H1 (cell line): Measurements from ENCODE around the gene SLC25A17. TPM values are rescaled to one million over a fixed set of nuclear protein-coding genes. Genes with fewer than 3 reads are reported as not detected.

Experiments
- CHD1 ChIP-seq: IDR thresholded peaks from 2 replicates; pipeline ENCODE4 v1.6.1; 2012; ENCODE audit warnings: low read depth, low read length, improper control_type of control experiment
- MAFK ChIP-seq: IDR thresholded peaks from 2 replicates; pipeline ENCODE4 v1.6.1; 2012; ENCODE audit warnings: low read depth, mild to moderate bottlenecking, improper control_type of control experiment, low read length
- SIX5 ChIP-seq: IDR thresholded peaks from 2 replicates; pipeline ENCODE4 v1.6.1; 2011; ENCODE audit warnings: mild to moderate bottlenecking, low read depth, low read length
- SP4 ChIP-seq: IDR thresholded peaks from 2 replicates; pipeline ENCODE4 v1.6.1; 2012; ENCODE audit warnings: low read length, inconsistent platforms
- USF2 ChIP-seq: IDR thresholded peaks from 2 replicates; pipeline ENCODE4 v1.6.1; 2011; ENCODE audit warnings: low read length, improper control_type of control experiment
- ZNF274 ChIP-seq: IDR thresholded peaks from 2 replicates; pipeline ENCODE4 v1.7.0; 2012; ENCODE audit warnings: low read length, borderline replicate concordance; ENCODE audit errors: extremely low read depth
- polyA plus RNA-seq, 7 experiments: library from polyadenylated mRNA; depleted of rRNA in 3 of 7; stranded (reverse) in 5 of 7; unstranded in 2 of 7; fragments of >200 nt in 5 of 7; fragments of 200-250 nt in 2 of 7; gene quantifications; 1 replicate in 5 of 7; 2 replicates in 1 of 7; 4 replicates in 1 of 7; pipeline versions ENCODE4 v1.2.1 to v1.2.3, GENCODE V29; 2011 to 2013; ENCODE audit warnings: missing spikeins in 2 of 7, mixed read lengths in 2 of 7
- total RNA-seq: library from RNA; stranded (reverse); fragmentation: NEBNext Ultra II Directional; extraction: Animal tissue kit (Norgen Biotek cat#: 25700); gene quantifications from 2 replicates; pipeline ENCODE4 v1.2.1, GENCODE V29; 2021

SLC25A17 gene
- total and polyA plus RNA-seq, 2 of the 8 experiments (the other 6 are each of a cell fraction or from before 2014, with no cell fraction given): 17.9 to 40.4 TPM

DNA sequence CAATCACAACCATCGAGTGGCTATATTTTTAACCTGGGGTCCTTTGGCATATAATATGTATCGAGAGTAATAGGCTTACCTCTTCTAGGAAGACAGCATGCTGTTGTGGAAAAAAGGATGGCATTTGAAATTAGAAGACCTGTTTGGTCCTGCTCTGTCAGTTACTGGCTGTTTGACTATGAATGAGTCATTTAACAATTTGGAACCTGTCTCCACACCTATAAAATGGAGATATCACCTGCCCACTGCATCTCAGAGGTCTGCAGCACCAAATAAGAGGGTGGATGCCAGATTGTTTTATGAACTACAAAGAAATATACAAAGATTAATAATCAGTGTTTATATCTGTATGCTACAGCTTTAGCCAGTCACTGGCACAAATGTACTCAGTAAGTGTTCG is 60.8 kb downstream of the SLC25A17 start (continued):
- TF ChIP-seq SP4: no peak
- no peak for TF ChIP-seq ZNF274
- TF ChIP-seq SIX5: no peak
- no peak for TF ChIP-seq USF2
- TF ChIP-seq MAFK: no peak
- TF ChIP-seq CHD1: no peak
